Adrenal gland (tissue), 5 donors: Measurements from ENCODE around the gene POLR1H.

Experiments
- CTCF ChIP-seq, 6 experiments: fragments of 450-650 bp in 4 of 6; fragments of 200-600 bp in 2 of 6; sonication (generic) in 1 of 6; IDR thresholded peaks; 1 replicate in 5 of 6; 2 replicates in 1 of 6; pipeline versions ENCODE4 v1.5.1 to v1.8.0; 2016 to 2021; ENCODE audit warnings: antibody characterized with exemption in 6 of 6, mild to moderate bottlenecking in 2 of 6, moderate library complexity in 1 of 6
- POLR2A ChIP-seq, 2 donors: fragments of 450-650 bp; IDR thresholded peaks; one replicate each; pipeline ENCODE4 v1.6.1; 2017; ENCODE audit warnings: antibody characterized with exemption in 2 of 2, mild to moderate bottlenecking in 2 of 2, moderate library complexity in 1 of 2
- donor health status: DM: no; HTN: no; CAD: no.

DNA sequence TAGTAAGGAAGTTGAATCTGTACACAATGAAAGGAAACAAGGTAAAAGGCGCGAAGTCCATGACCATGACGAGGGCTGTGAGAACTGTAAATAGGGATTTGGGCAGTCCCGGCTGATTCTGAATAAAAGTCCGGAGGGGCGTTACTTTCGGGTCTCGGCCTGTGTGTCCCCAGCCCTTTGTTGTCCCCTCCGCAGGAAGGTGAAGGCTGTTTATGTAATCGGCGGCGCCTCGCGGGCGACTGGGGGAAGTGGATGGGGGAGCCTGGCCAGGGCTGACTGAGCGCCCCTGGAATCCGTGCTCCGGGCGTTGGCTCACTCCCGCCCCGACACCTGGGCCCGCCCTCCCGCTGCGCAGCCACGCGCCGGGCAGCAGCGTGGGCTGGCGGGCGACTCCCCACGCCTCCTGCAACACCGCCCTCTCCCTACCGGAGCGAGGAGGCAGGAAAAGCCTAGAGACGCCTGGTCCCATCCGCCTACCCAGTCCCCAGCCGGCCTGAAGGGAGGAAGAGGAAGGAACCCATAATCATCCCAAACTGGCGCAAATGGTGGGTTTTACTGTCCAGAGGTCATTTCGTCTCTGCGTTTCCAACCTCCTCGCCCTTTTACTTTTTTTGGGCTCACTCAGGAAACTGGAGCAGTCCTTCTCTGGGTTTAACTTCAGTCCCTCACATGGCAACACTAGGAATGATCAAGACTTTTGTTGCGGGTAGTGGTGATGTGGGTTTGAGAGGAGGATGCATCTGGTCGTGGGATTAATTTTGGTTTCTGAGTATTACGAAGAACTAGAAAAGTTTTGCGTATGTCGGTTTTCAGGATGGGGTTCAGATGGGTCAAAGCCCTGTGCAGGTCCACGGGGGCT is 39.7 kb downstream of the POLR1H start:
- TF ChIP-seq CTCF (IDR thresholded peaks at IDR 0.05) (no peak), POLR2A (IDR thresholded peaks at IDR 0.05) (peak in 1 of 2 donors; percentile 31)
